ENCODE data around the gene RRAS.

Gene RRAS

GRCh38 chr19:49651029-49651819 is 11.3 kb upstream of the RRAS start:
- TF ChIP-seq, protein P1, sequence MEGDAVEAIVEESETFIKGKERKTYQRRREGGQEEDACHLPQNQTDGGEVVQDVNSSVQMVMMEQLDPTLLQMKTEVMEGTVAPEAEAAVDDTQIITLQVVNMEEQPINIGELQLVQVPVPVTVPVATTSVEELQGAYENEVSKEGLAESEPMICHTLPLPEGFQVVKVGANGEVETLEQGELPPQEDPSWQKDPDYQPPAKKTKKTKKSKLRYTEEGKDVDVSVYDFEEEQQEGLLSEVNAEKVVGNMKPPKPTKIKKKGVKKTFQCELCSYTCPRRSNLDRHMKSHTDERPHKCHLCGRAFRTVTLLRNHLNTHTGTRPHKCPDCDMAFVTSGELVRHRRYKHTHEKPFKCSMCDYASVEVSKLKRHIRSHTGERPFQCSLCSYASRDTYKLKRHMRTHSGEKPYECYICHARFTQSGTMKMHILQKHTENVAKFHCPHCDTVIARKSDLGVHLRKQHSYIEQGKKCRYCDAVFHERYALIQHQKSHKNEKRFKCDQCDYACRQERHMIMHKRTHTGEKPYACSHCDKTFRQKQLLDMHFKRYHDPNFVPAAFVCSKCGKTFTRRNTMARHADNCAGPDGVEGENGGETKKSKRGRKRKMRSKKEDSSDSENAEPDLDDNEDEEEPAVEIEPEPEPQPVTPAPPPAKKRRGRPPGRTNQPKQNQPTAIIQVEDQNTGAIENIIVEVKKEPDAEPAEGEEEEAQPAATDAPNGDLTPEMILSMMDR (IDR thresholded peaks at IDR 0.05; ENCODE audit: low read depth, low read length): no peak
- H3K4me3 ChIP-seq (ENCODE audit: low read depth, low read length): no peak overlapping the region
- no peak for DNase-seq (ENCODE audit: low read depth, low spot score)
- in situ Hi-C loops (cut with HindIII; ENCODE audit: low sequenced_read_pairs): no loop called here

- in situ Hi-C loops (cut with HindIII; ENCODE audit: low sequenced_read_pairs): no loop called here
- H3K4me3 ChIP-seq (ENCODE audit: low read depth, low read length): no peak overlapping the region
- TF ChIP-seq, protein P1 (IDR thresholded peaks at IDR 0.05; ENCODE audit: low read depth, low read length): no peak
- no peak for DNase-seq (ENCODE audit: low read depth, low spot score)
These were observed 6.6 kb upstream of the RRAS start for GRCh38 chr19:49646586-49646985.

- in situ Hi-C loops (cut with HindIII; ENCODE audit: low sequenced_read_pairs): no loop called here
- TF ChIP-seq, protein P1 (IDR thresholded peaks at IDR 0.05; ENCODE audit: low read depth, low read length): no peak
- no peak overlapping the region for H3K4me3 ChIP-seq (ENCODE audit: low read depth, low read length)
These were observed 6.1 kb upstream of the RRAS start for GRCh38 chr19:49645995-49646394.

GRCh38 chr19:49645592-49645991 is 5.6 kb upstream of the RRAS start:
- in situ Hi-C loops (cut with HindIII; ENCODE audit: low sequenced_read_pairs): no loop called here
- no peak for DNase-seq (ENCODE audit: low read depth, low spot score)
- no peak overlapping the region for H3K4me3 ChIP-seq (ENCODE audit: low read depth, low read length)
- TF ChIP-seq, protein P1 (IDR thresholded peaks at IDR 0.05; ENCODE audit: low read depth, low read length): no peak

More at GRCh38 chr19:49645995-49646394, 6.1 kb upstream of the RRAS start:
- DNase-seq (ENCODE audit: low read depth, low spot score): no peak

- in situ Hi-C loops (cut with HindIII; ENCODE audit: low sequenced_read_pairs): no loop called here
- DNase-seq (ENCODE audit: low read depth, low spot score): no peak
- TF ChIP-seq, protein P1 (IDR thresholded peaks at IDR 0.05; ENCODE audit: low read depth, low read length): no peak
- no peak overlapping the region for H3K4me3 ChIP-seq (ENCODE audit: low read depth, low read length)
These were observed 3.5 kb upstream of the RRAS start for GRCh38 chr19:49643466-49643865.

DNA sequence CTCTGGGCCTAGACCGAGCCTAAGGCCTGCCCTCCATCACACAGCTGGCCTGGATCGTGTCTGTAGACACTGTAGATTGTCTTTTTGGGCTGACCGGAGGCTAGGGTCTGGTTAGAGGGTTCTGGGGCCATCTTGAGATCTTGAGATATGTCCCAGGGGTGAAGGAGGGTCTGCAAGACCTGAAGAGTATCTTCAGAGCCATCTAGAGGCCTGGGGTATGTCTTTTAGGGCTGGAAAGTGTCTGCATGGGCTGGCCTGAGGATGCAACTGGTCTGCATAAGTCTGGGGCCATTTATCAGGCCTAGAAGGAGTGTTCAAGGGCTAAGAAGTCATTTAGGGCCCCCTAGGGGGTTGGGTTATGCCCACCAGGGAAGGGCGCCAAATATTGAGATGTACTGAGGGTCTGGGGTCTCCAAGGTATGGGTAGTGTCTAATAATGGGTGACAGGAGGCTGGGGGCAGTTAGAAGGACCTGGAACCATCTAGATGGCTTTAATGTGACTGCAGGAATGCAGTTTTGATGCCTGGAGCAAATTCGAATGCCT is 2.6 kb upstream of the RRAS start:
- in situ Hi-C loops (cut with HindIII; ENCODE audit: low sequenced_read_pairs): no loop called here
- peak overlapping the region; percentile 95 for H3K4me3 ChIP-seq (ENCODE audit: low read depth, low read length)
- no peak for DNase-seq (ENCODE audit: low read depth, low spot score)
- TF ChIP-seq, protein P1 (IDR thresholded peaks at IDR 0.05; ENCODE audit: low read depth, low read length): no peak

Measured in astrocyte of the spinal cord (primary cell).